H9 (cell line): ENCODE results near the gene KRT84. TPM values are rescaled to one million over a fixed set of nuclear protein-coding genes. Genes with fewer than 3 reads are reported as not detected.

Source experiments
- DNase-seq: peaks from one replicate; pipeline ENCODE4 v3.0.0-alpha.2; 2017
- H2AFZ ChIP-seq: one replicate; pipeline ENCODE4 v1.6.1; 2013; ENCODE audit warnings: mild to moderate bottlenecking, low read length, control low read depth, moderate library complexity
- H2AK5ac ChIP-seq: 2 replicates; pipeline ENCODE4 v1.6.1; 2013; ENCODE audit warnings: low read length, control low read depth, mixed read lengths; ENCODE audit not compliant: insufficient read length
- H2BK120ac ChIP-seq: one replicate; pipeline ENCODE4 v1.6.1; 2013; ENCODE audit warnings: low read depth, mild to moderate bottlenecking, low read length, control low read depth, inconsistent platforms; ENCODE audit not compliant: poor library complexity, severe bottlenecking
- H2BK12ac ChIP-seq: 2 replicates; pipeline ENCODE4 v1.6.1; 2013; ENCODE audit warnings: low read length, control low read depth, mixed read lengths, low read depth; ENCODE audit not compliant: insufficient read length
- H2BK15ac ChIP-seq: 2 replicates; pipeline ENCODE4 v1.6.1; 2013; ENCODE audit warnings: low read depth, low read length, control low read depth
- H2BK20ac ChIP-seq: one replicate; pipeline ENCODE4 v1.6.1; 2013; ENCODE audit warnings: low read depth, mild to moderate bottlenecking, low read length, control low read depth, inconsistent platforms; ENCODE audit not compliant: poor library complexity, severe bottlenecking
- H2BK5ac ChIP-seq: 2 replicates; pipeline ENCODE4 v1.6.1; 2013; ENCODE audit warnings: low read length, control low read depth, mixed read lengths; ENCODE audit not compliant: insufficient read length
- H3K14ac ChIP-seq: 2 replicates; pipeline ENCODE4 v1.6.1; 2013; ENCODE audit warnings: low read length, control low read depth; ENCODE audit not compliant: insufficient read depth
- H3K18ac ChIP-seq: 2 replicates; pipeline ENCODE4 v1.6.1; 2013; ENCODE audit warnings: low read depth, mild to moderate bottlenecking, mixed read lengths, low read length, control low read depth; ENCODE audit not compliant: insufficient read length
- H3K23ac ChIP-seq: 2 replicates; pipeline ENCODE4 v1.6.1; 2013; ENCODE audit warnings: low read length, control low read depth, mixed read lengths, low read depth; ENCODE audit not compliant: insufficient read length
- H3K23me2 ChIP-seq: 2 replicates; pipeline ENCODE4 v1.6.1; 2013; ENCODE audit warnings: low read depth, mild to moderate bottlenecking, mixed read lengths, low read length, control low read depth; ENCODE audit not compliant: insufficient read length, poor library complexity, severe bottlenecking
- H3K27ac ChIP-seq: 2 replicates; pipeline ENCODE4 v1.5.1; 2013; ENCODE audit warnings: low read length, control low read depth, mixed read lengths, low read depth; ENCODE audit not compliant: insufficient read length
- H3K27me3 ChIP-seq: 2 replicates; pipeline ENCODE4 v1.6.1; 2013; ENCODE audit warnings: low read length, control low read depth, inconsistent platforms; ENCODE audit not compliant: insufficient read depth
- H3K4ac ChIP-seq: 2 replicates; pipeline ENCODE4 v1.6.1; 2013; ENCODE audit warnings: low read depth, mild to moderate bottlenecking, control low read depth, inconsistent platforms, low read length, moderate library complexity
- H3K4me1 ChIP-seq: 2 replicates; pipeline ENCODE4 v1.6.1; 2013; ENCODE audit warnings: low read length, control low read depth, inconsistent platforms; ENCODE audit not compliant: insufficient read depth
- H3K4me2 ChIP-seq: 2 replicates; pipeline ENCODE4 v1.6.1; 2013; ENCODE audit warnings: low read length, control low read depth, mixed read lengths; ENCODE audit not compliant: insufficient read length, insufficient read depth
- H3K56ac ChIP-seq: 2 replicates; pipeline ENCODE4 v1.6.1; 2013; ENCODE audit warnings: low read depth, mild to moderate bottlenecking, mixed read lengths, low read length, control low read depth; ENCODE audit not compliant: insufficient read length
- H3K79me1 ChIP-seq: 2 replicates; pipeline ENCODE4 v1.6.1; 2013; ENCODE audit warnings: low read depth, mild to moderate bottlenecking, moderate library complexity, low read length, control low read depth, inconsistent platforms; ENCODE audit not compliant: insufficient read depth, poor library complexity, severe bottlenecking
- H3K79me2 ChIP-seq: 2 replicates; pipeline ENCODE4 v1.6.1; 2013; ENCODE audit warnings: low read length, control low read depth, inconsistent platforms; ENCODE audit not compliant: insufficient read depth
- H3K9ac ChIP-seq: 2 replicates; pipeline ENCODE4 v1.6.1; 2013; ENCODE audit warnings: low read length, control low read depth, mixed read lengths; ENCODE audit not compliant: insufficient read length; ENCODE audit errors: extremely low read depth
- H3K9me3 ChIP-seq: one replicate; pipeline ENCODE4 v1.6.1; 2013; ENCODE audit warnings: low read depth, low read length, inconsistent platforms; ENCODE audit not compliant: control insufficient read depth
- H3T11ph ChIP-seq: one replicate; pipeline ENCODE4 v1.6.1; 2013; ENCODE audit warnings: mild to moderate bottlenecking, low read length, control low read depth, inconsistent platforms
- H4K20me1 ChIP-seq: one replicate; pipeline ENCODE4 v1.6.1; 2013; ENCODE audit not compliant: control insufficient read depth, insufficient read length, insufficient read depth
- H4K5ac ChIP-seq: 2 replicates; pipeline ENCODE4 v1.6.1; 2013; ENCODE audit warnings: low read depth, mild to moderate bottlenecking, mixed read lengths, low read length, control low read depth; ENCODE audit not compliant: insufficient read length
- H4K8ac ChIP-seq: replicated peaks from 2 replicates; pipeline ENCODE4 v1.6.1; 2013; ENCODE audit warnings: low read length, control low read depth, mixed read lengths, low read depth; ENCODE audit not compliant: insufficient read length
- H4K91ac ChIP-seq: 2 replicates; pipeline ENCODE4 v1.6.1; 2013; ENCODE audit warnings: low read depth, mild to moderate bottlenecking, moderate library complexity, mixed read lengths, low read length, control low read depth; ENCODE audit not compliant: insufficient read length
- H3K27ac Mint-ChIP-seq, 3 experiments: 2 replicates in 2 of 3; 3 replicates in 1 of 3; pipeline ENCODE4 v1.8.0; 2020 to 2021; ENCODE audit warnings: mixed read lengths in 3 of 3, mild to moderate bottlenecking in 1 of 3, moderate library complexity in 1 of 3
- H3K27me3 Mint-ChIP-seq: 2 replicates; pipeline ENCODE4 v1.8.0; 2021; ENCODE audit warnings: low read depth, mild to moderate bottlenecking, moderate library complexity, mixed read lengths
- H3K36me3 Mint-ChIP-seq, 3 experiments: 2 replicates in 2 of 3; 3 replicates in 1 of 3; pipeline ENCODE4 v1.8.0; 2020 to 2021; ENCODE audit warnings: low read depth in 3 of 3, mixed read lengths in 3 of 3; ENCODE audit not compliant: insufficient read depth in 1 of 3
- H3K4me1 Mint-ChIP-seq, 2 experiments: 2 replicates each; pipeline ENCODE4 v1.8.0; 2020; ENCODE audit warnings: mixed read lengths in 2 of 2
- H3K4me3 Mint-ChIP-seq, 2 experiments: 2 replicates in 1 of 2; 3 replicates in 1 of 2; pipeline ENCODE4 v1.8.0; 2020 to 2021; ENCODE audit warnings: mild to moderate bottlenecking in 2 of 2, mixed read lengths in 2 of 2, moderate library complexity in 1 of 2
- H3K9me3 Mint-ChIP-seq, 2 experiments: 2 replicates in 1 of 2; 3 replicates in 1 of 2; pipeline ENCODE4 v1.8.0; 2020; ENCODE audit warnings: mild to moderate bottlenecking in 2 of 2, mixed read lengths in 2 of 2, moderate library complexity in 1 of 2
- WGBS: extraction: QIAGEN DNeasy Blood & Tissue Kit; methylation state at CpG from one replicate; pipeline ENCODE4 v1.1.7; 2013; ENCODE audit warnings: missing lambda C conversion rate, low lambda C conversion rate, mixed read lengths; ENCODE audit not compliant: insufficient read length; ENCODE audit errors: extremely low coverage; 5-methylcytosine and 5-hydroxymethylcytosine counted together
- total RNA-seq: library from RNA; stranded (reverse); gene quantifications from 2 replicates; pipeline ENCODE4 v1.2.1, GENCODE V29; 2021
- TF ChIP-seq, protein P1 (sequence below): fragments of 200-600 bp; sonication (generic); conservative IDR thresholded peaks from 3 replicates; pipeline ENCODE4 v1.8.0; 2021; ENCODE audit warnings: antibody characterized with exemption, mild to moderate bottlenecking

The KRT84 gene
- total RNA-seq, 1 experiment from 2014 or later, result not detected

DNA sequence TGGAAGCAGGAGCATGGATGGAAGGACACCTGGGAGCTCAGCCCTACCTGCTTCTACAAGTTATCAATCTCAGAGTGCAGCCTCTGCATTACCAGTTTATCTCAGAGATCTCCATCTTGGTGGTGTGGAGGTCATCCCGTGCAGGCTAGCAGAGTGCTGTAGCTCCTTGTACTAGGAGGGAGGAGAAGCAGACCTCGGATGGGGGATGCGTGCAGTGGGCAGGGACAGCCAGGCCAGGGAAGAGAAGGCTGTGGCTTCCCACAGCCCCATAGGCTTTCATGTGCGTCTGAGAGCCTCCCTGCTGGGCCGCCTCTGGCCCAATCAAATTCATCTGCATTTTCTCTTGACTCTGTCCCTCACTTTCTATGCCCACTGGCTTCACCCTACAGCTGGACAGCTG lies 29.5 kb upstream of the KRT84 start:
- Histone ChIP-seq H3K18ac (no peak overlapping the region), H3K14ac (no peak overlapping the region), H3K56ac (no peak overlapping the region), H2BK120ac (no peak overlapping the region), H3T11ph (no peak overlapping the region), H2BK5ac (no peak overlapping the region), H3K4ac (no peak overlapping the region), H3K79me2 (no peaks in the 10 kb centered on the region), H2AFZ (no peak overlapping the region), H3K4me1 (no peaks in the 10 kb centered on the region), H2BK20ac (no peak overlapping the region), H3K9ac (no peak overlapping the region), H4K5ac (no peak overlapping the region), H4K8ac (no peak overlapping the region), H2AK5ac (no peak overlapping the region), H4K91ac (no peak overlapping the region), H3K27ac (no peak overlapping the region), H2BK15ac (no peak overlapping the region), H3K27me3 (no peaks in the 10 kb centered on the region), H3K79me1 (no peaks in the 10 kb centered on the region), H2BK12ac (no peak overlapping the region), H3K23ac (no peak overlapping the region), H3K23me2 (peaks cover 3% of the 10 kb centered on the region), H4K20me1 (no peaks in the 10 kb centered on the region), H3K4me2 (no peak overlapping the region), H3K9me3 (no peaks in the 10 kb centered on the region)
- Mint-ChIP-seq H3K36me3 (peaks cover 0 to 4% (median 0%) of the 10 kb centered on the region in 3 experiments; a peak in 2 of 7 replicates), H3K4me1 (peaks cover 8 to 9% of the 10 kb centered on the region in 2 experiments), H3K27ac (no peak overlapping the region), H3K27me3 (peaks cover 10% of the 10 kb centered on the region), H3K9me3 (peaks cover 5 to 7% of the 10 kb centered on the region in 2 experiments; a peak in 3 of 5 replicates), H3K4me3 (no peak overlapping the region)
- DNase-seq, result no peak
- WGBS, result no CpG with 5 or more reads among the region's 5 CpGs
- TF ChIP-seq, protein P1, sequence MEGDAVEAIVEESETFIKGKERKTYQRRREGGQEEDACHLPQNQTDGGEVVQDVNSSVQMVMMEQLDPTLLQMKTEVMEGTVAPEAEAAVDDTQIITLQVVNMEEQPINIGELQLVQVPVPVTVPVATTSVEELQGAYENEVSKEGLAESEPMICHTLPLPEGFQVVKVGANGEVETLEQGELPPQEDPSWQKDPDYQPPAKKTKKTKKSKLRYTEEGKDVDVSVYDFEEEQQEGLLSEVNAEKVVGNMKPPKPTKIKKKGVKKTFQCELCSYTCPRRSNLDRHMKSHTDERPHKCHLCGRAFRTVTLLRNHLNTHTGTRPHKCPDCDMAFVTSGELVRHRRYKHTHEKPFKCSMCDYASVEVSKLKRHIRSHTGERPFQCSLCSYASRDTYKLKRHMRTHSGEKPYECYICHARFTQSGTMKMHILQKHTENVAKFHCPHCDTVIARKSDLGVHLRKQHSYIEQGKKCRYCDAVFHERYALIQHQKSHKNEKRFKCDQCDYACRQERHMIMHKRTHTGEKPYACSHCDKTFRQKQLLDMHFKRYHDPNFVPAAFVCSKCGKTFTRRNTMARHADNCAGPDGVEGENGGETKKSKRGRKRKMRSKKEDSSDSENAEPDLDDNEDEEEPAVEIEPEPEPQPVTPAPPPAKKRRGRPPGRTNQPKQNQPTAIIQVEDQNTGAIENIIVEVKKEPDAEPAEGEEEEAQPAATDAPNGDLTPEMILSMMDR, result no peak
